GM08714 (cell line): Measurements from ENCODE around the gene TUBB8B.
"Not testable (repeated sequence)": the region's sequence is repeated elsewhere in the genome, so short reads cannot be mapped to it uniquely, and the experiment has no call there.

ENCODE experiments used
- H3K4me3 ChIP-seq: fragments of 200-500 bp; sonication (Bioruptor generic); 2 replicates; pipeline ENCODE4 v1.5.1; 2014; ENCODE audit warnings: mild to moderate bottlenecking, low read length, inconsistent platforms

Gene TUBB8B

DNA sequence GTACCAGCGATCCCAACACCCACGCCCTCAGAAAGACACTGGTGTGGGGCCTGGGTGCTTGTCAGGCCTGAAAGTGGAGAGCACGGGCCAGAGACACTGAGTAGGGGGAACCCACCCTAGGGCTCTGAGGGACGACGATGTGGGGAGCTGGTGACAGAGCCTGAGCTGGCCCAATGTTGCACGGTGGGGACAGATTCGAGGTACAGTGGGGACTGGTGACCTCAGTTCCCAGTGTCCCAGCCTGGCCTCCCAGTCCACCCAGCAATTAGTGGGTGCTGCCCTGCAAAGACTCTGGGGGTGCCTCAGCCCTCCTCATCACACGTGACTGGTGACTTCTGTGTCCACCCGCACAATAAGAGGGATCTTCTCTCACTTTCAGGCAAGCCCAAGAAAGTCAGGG, 36.6 kb downstream of the TUBB8B start:
- H3K4me3 ChIP-seq, result not testable (repeated sequence)

DNA sequence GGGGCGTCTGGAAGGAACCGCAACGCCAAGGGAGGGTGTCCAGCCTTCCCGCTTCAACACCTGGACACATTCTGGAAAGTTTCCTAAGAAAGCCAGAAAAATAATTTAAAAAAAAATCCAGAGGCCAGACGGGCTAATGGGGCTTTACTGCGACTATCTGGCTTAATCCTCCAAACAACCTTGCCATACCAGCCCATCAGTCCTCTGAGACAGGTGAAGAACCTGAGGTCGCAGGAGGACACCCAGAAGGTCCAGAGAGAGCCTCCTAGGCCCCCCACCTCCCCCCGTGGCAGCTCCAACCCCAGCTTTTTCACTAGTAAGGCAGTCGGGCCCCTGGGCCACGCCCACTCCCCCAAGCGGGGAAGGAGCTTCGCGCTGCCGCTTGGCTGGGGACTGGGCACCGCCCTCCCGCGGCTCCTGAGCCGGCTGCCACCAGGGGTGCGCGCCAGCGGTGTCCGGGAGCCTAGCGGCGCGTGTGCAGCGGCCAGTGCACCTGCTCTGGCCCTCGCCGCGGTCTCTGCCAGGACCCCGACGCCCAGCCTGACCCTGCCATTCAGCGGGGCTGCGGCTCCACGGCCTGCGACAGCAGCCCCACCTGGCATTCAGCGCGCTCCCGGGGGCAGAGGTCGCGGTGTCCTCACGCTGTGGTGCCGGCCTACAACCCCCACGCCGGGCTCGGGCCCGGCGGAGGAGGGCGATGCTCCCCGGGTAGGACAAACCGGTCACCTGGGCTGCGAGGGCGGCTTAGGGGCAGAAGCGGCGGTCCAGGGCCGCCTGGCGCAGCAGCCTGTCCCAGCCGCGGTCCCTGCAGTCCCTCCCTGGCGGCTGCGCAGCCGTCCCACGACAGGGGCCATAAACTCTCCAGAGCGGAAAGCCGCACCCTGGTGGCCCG, 37.8 kb downstream of the TUBB8B start:
- H3K4me3 ChIP-seq, result not testable (repeated sequence)

DNA sequence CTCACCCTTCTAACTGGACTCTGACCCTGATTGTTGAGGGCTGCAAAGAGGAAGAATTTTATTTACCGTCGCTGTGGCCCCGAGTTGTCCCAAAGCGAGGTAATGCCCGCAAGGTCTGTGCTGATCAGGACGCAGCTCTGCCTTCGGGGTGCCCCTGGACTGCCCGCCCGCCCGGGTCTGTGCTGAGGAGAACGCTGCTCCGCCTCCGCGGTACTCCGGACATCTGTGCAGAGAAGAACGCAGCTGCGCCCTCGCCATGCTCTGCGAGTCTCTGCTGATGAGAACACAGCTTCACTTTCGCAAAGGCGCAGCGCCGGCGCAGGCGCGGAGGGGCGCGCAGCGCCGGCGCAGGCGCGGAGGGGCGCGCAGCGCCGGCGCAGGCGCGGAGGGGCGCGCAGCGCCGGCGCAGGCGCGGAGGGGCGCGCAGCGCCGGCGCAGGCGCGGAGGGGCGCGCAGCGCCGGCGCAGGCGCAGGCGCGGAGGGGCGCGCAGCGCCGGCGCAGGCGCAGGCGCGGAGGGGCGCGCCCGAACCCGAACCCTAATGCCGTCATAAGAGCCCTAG, 38.7 kb downstream of the TUBB8B start:
- H3K4me3 ChIP-seq, result peak overlapping the region; percentile 50; the same call in 1 of the 2 replicates

DNA sequence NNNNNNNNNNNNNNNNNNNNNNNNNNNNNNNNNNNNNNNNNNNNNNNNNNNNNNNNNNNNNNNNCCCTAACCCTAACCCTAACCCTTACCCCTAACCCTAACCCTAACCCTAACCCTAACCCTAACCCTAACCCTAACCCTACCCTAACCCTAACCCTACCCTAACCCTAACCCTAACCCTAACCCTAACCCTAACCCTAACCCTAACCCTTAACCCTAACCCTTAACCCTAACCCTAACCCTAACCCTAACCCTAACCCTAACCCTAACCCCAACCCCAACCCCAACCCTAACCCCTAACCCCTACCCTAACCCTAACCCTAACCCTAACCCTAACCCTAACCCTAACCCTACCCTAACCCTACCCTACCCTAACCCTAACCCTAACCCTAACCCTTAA, 39.5 kb downstream of the TUBB8B start:
- not testable (repeated sequence) for H3K4me3 ChIP-seq
